Measurements from ENCODE around the gene NCF1. TPM values are rescaled to one million over a fixed set of nuclear protein-coding genes. Genes with fewer than 3 reads are reported as not detected.
"Not testable (repeated sequence)": the region's sequence is repeated elsewhere in the genome, so short reads cannot be mapped to it uniquely, and the experiment has no call there.

The NCF1 gene
- total RNA-seq, 1 experiment from 2014 or later = 0.27 TPM

- H3K4me3 ChIP-seq (replicated peaks in 1 of 2; ENCODE audit: low read depth in 1 of 2, low read length in 2 of 2); H3K36me3 ChIP-seq (ENCODE audit: control insufficient read depth in 1 of 2, insufficient read depth in 2 of 2, low read length in 2 of 2); DNase-seq (ENCODE audit: low read depth, low spot score); H3K9me2 ChIP-seq (ENCODE audit: insufficient read depth); H3K9ac ChIP-seq (ENCODE audit: low read length); intact Hi-C loops (cut with micrococcal nuclease); H3K4me2 ChIP-seq (ENCODE audit: low read length); H3K79me2 ChIP-seq (ENCODE audit: insufficient read depth, low read length); H3K27me3 ChIP-seq (ENCODE audit: insufficient read depth, low read length); CTCF ChIA-PET; BruUV-seq (replicated peaks); H4K20me1 ChIP-seq (ENCODE audit: insufficient read depth); ATAC-seq; H3K4me1 ChIP-seq (ENCODE audit: control insufficient read depth in 1 of 2, insufficient read depth in 2 of 2, low read length in 2 of 2); POLR2A ChIA-PET; H2AFZ ChIP-seq (ENCODE audit: low read depth, low read length, poor library complexity, severe bottlenecking); RAD21 ChIA-PET (ENCODE audit: low non-redundant PET in 1 of 2, low total read pairs in 2 of 2, uncharacterized antibody in 2 of 2, unreplicated experiment in 2 of 2); H3K27ac ChIP-seq (ENCODE audit: low read depth, low read length); H3K9me3 ChIP-seq (ENCODE audit: control insufficient read depth in 1 of 2, insufficient read depth in 1 of 2, low read depth in 1 of 2, low read length in 2 of 2): not testable (repeated sequence)
Observed at GRCh38 chr7:74779053-74779452, 5.2 kb downstream of the NCF1 start.

GRCh38 chr7:74781746-74782145, 7.9 kb downstream of the NCF1 start:
- RAD21 ChIA-PET (ENCODE audit: low non-redundant PET in 1 of 2, low total read pairs in 2 of 2, uncharacterized antibody in 2 of 2, unreplicated experiment in 2 of 2); H3K4me1 ChIP-seq (ENCODE audit: control insufficient read depth in 1 of 2, insufficient read depth in 2 of 2, low read length in 2 of 2); H2AFZ ChIP-seq (ENCODE audit: low read depth, low read length, poor library complexity, severe bottlenecking); H3K4me3 ChIP-seq (replicated peaks in 1 of 2; ENCODE audit: low read depth in 1 of 2, low read length in 2 of 2); DNase-seq (ENCODE audit: low read depth, low spot score); ATAC-seq; H3K36me3 ChIP-seq (ENCODE audit: control insufficient read depth in 1 of 2, insufficient read depth in 2 of 2, low read length in 2 of 2); H3K9ac ChIP-seq (ENCODE audit: low read length); CTCF ChIA-PET; BruUV-seq (replicated peaks); H3K27ac ChIP-seq (ENCODE audit: low read depth, low read length); H3K4me2 ChIP-seq (ENCODE audit: low read length); POLR2A ChIA-PET; H4K20me1 ChIP-seq (ENCODE audit: insufficient read depth); H3K9me2 ChIP-seq (ENCODE audit: insufficient read depth); intact Hi-C loops (cut with micrococcal nuclease); H3K27me3 ChIP-seq (ENCODE audit: insufficient read depth, low read length); H3K9me3 ChIP-seq (ENCODE audit: control insufficient read depth in 1 of 2, insufficient read depth in 1 of 2, low read depth in 1 of 2, low read length in 2 of 2); H3K79me2 ChIP-seq (ENCODE audit: insufficient read depth, low read length): not testable (repeated sequence)

- CTCF ChIA-PET; ATAC-seq; H3K9ac ChIP-seq (ENCODE audit: low read length); intact Hi-C loops (cut with micrococcal nuclease); H2AFZ ChIP-seq (ENCODE audit: low read depth, low read length, poor library complexity, severe bottlenecking); H3K27me3 ChIP-seq (ENCODE audit: insufficient read depth, low read length); BruUV-seq (replicated peaks); POLR2A ChIA-PET; H3K4me1 ChIP-seq (ENCODE audit: control insufficient read depth in 1 of 2, insufficient read depth in 2 of 2, low read length in 2 of 2); H3K4me3 ChIP-seq (replicated peaks in 1 of 2; ENCODE audit: low read depth in 1 of 2, low read length in 2 of 2); H4K20me1 ChIP-seq (ENCODE audit: insufficient read depth); H3K9me3 ChIP-seq (ENCODE audit: control insufficient read depth in 1 of 2, insufficient read depth in 1 of 2, low read depth in 1 of 2, low read length in 2 of 2); H3K4me2 ChIP-seq (ENCODE audit: low read length); RAD21 ChIA-PET (ENCODE audit: low non-redundant PET in 1 of 2, low total read pairs in 2 of 2, uncharacterized antibody in 2 of 2, unreplicated experiment in 2 of 2); H3K27ac ChIP-seq (ENCODE audit: low read depth, low read length); DNase-seq (ENCODE audit: low read depth, low spot score); H3K36me3 ChIP-seq (ENCODE audit: control insufficient read depth in 1 of 2, insufficient read depth in 2 of 2, low read length in 2 of 2); H3K9me2 ChIP-seq (ENCODE audit: insufficient read depth); H3K79me2 ChIP-seq (ENCODE audit: insufficient read depth, low read length): not testable (repeated sequence)
Observed at GRCh38 chr7:74783595-74783994, 9.8 kb downstream of the NCF1 start.
